ENCODE data around the gene FLAD1.

FLAD1 gene

DNA sequence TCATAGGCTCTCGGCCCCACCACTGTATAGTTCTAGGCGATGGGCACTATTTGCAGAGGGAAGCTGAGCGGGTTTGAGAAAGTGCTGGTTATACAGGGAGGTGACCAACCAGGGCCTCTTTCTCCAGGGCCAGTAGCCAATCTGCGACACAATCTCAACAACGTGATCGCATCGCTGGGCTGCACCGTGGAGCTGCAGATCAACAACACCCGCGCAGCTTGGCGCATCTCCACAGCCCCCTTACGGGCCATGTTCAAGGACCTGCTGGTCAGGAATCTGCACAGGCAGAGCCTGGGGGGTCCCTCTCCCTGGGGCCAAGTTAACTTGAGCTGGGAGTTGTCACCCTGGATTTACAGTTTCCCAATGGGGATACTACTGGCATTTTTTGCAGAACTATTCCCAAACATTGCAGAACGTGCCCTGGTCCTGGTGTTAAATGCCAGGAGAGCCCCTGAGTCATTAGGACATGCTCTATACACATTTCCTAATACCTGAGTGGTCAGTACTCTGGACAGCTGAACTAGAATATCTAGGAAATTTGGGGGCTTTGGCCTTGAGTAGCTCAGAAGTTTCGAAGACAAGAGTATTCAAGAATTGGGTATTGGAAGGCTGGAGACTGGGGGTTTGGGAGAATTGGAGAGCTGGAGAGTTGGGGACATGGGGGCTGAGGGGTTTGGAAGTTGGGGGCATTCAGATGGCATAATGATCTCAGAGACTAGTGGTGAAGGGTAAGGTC lies 57.4 kb downstream of the FLAD1 start:
- DNase-seq: no peak

All from activated T-cell treated with anti-CD3 and anti-CD28 coated beads for 4 hours (primary cell).